Parathyroid adenoma (tissue), 2 donors: ENCODE measurements around the gene ALCAM.

Experiments
- H2AFZ ChIP-seq: fragments of 300-600 bp; sonication (generic); one replicate; pipeline ENCODE4 v1.7.0; 2017; ENCODE audit warnings: antibody characterized with exemption, mild to moderate bottlenecking
- H3K27ac ChIP-seq: fragments of 300-600 bp; sonication (generic); one replicate; pipeline ENCODE4 v1.7.0; 2017
- H3K27me3 ChIP-seq: fragments of 300-600 bp; sonication (generic); one replicate; pipeline ENCODE4 v1.7.0; 2017; ENCODE audit warnings: low read length; ENCODE audit not compliant: control insufficient read depth, insufficient read depth
- H3K36me3 ChIP-seq: fragments of 300-600 bp; sonication (generic); one replicate; pipeline ENCODE4 v1.7.0; 2017; ENCODE audit warnings: low read length; ENCODE audit not compliant: control insufficient read depth, insufficient read depth
- H3K4me1 ChIP-seq: fragments of 300-600 bp; sonication (generic); one replicate; pipeline ENCODE4 v1.7.0; 2017; ENCODE audit warnings: control low read depth
- H3K4me2 ChIP-seq: fragments of 300-600 bp; sonication (generic); one replicate; pipeline ENCODE4 v1.7.0; 2017; ENCODE audit warnings: low read length
- H3K4me3 ChIP-seq: fragments of 300-600 bp; sonication (generic); one replicate; pipeline ENCODE4 v1.7.0; 2017; ENCODE audit warnings: low read depth, low read length
- H3K79me2 ChIP-seq: fragments of 300-600 bp; sonication (generic); one replicate; pipeline ENCODE4 v1.7.0; 2017; ENCODE audit warnings: control low read depth
- H3K9ac ChIP-seq: fragments of 300-600 bp; sonication (generic); one replicate; pipeline ENCODE4 v1.7.0; 2017; ENCODE audit warnings: mild to moderate bottlenecking
- H3K9me3 ChIP-seq: fragments of 300-600 bp; sonication (generic); one replicate; pipeline ENCODE4 v1.7.0; 2017; ENCODE audit warnings: low read length; ENCODE audit not compliant: control insufficient read depth
- TF ChIP-seq, protein P1 (sequence below): fragments of 300-600 bp; sonication (generic); IDR thresholded peaks from one replicate; pipeline ENCODE4 v1.7.0; 2017; ENCODE audit warnings: antibody characterized with exemption, mild to moderate bottlenecking
- donor health status: primary hyperparathyroidism.

Gene ALCAM

GRCh38 chr3:105409364-105409763 lies 42.7 kb downstream of the ALCAM start:
- peaks cover 17% of the 10 kb centered on the region for H3K4me1 ChIP-seq
- H3K27me3 ChIP-seq: no peaks in the 10 kb centered on the region
- H3K79me2 ChIP-seq: peaks cover 19% of the 10 kb centered on the region
- TF ChIP-seq, protein P1, sequence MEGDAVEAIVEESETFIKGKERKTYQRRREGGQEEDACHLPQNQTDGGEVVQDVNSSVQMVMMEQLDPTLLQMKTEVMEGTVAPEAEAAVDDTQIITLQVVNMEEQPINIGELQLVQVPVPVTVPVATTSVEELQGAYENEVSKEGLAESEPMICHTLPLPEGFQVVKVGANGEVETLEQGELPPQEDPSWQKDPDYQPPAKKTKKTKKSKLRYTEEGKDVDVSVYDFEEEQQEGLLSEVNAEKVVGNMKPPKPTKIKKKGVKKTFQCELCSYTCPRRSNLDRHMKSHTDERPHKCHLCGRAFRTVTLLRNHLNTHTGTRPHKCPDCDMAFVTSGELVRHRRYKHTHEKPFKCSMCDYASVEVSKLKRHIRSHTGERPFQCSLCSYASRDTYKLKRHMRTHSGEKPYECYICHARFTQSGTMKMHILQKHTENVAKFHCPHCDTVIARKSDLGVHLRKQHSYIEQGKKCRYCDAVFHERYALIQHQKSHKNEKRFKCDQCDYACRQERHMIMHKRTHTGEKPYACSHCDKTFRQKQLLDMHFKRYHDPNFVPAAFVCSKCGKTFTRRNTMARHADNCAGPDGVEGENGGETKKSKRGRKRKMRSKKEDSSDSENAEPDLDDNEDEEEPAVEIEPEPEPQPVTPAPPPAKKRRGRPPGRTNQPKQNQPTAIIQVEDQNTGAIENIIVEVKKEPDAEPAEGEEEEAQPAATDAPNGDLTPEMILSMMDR: no peak
- H3K36me3 ChIP-seq: no peaks in the 10 kb centered on the region
- H3K4me2 ChIP-seq: no peak overlapping the region
- H2AFZ ChIP-seq: no peak overlapping the region
- no peaks in the 10 kb centered on the region for H3K9me3 ChIP-seq
- no peak overlapping the region for H3K9ac ChIP-seq
- H3K27ac ChIP-seq: no peak overlapping the region
- no peak overlapping the region for H3K4me3 ChIP-seq

GRCh38 chr3:105413343-105413887 lies 46.7 kb downstream of the ALCAM start:
- no peak overlapping the region for H3K27ac ChIP-seq
- peaks cover 15% of the 10 kb centered on the region for H3K4me1 ChIP-seq
- no peak overlapping the region for H3K4me3 ChIP-seq
- H3K36me3 ChIP-seq: no peaks in the 10 kb centered on the region
- H3K27me3 ChIP-seq: no peaks in the 10 kb centered on the region
- H3K4me2 ChIP-seq: no peak overlapping the region
- TF ChIP-seq, protein P1: no peak
- H3K79me2 ChIP-seq: peaks cover 14% of the 10 kb centered on the region
- no peak overlapping the region for H2AFZ ChIP-seq
- H3K9ac ChIP-seq: no peak overlapping the region
- no peaks in the 10 kb centered on the region for H3K9me3 ChIP-seq

DNA sequence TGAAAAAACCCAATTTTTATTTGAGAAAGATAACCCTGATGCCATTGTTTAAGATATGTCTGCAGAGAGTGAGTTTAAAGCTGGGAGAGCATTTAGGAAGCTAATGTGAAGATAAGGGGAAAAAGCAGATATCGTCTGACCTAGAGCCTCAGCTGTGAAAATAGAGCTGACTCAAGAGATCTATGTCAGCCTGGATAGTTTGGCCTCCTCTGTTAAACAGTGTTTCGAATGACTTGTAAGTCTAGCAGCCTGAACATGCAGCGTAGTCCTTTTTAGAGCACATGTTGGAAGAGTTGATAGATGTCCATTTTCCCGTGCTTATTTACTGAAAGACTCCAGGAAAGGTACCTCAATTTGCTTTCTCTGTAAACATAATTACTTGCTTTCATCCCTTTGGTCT lies 48.1 kb downstream of the ALCAM start:
- no peaks in the 10 kb centered on the region for H3K27me3 ChIP-seq
- peak overlapping the region; percentile 37 for H3K4me2 ChIP-seq
- H3K79me2 ChIP-seq: peaks cover 19% of the 10 kb centered on the region
- peaks cover 14% of the 10 kb centered on the region for H3K4me1 ChIP-seq
- TF ChIP-seq, protein P1: no peak
- no peak overlapping the region for H3K9ac ChIP-seq
- no peaks in the 10 kb centered on the region for H3K36me3 ChIP-seq
- H2AFZ ChIP-seq: no peak overlapping the region
- H3K27ac ChIP-seq: peak overlapping the region; percentile 1
- no peak overlapping the region for H3K4me3 ChIP-seq
- H3K9me3 ChIP-seq: no peaks in the 10 kb centered on the region

DNA sequence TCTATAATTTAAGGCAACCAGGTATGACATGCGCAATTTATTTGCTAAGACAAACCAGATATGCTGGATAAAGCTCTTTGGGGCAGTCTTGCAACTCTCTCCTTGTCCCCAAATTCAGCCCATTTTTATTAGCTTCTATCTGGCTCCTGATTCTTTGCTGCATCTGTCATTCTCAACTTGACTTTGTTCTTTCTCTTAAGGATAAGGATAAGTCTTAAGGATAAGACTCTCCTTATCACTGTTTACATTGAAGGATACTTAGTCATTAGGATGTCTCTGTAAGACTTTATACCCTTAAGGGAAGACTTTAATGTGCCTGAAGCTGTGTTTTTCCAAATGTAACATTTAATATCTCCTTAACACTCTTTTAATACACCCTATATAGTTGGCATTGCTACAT lies 49.2 kb downstream of the ALCAM start:
- Histone ChIP-seq H3K27ac (no peak overlapping the region), H3K4me1 (peaks cover 14% of the 10 kb centered on the region), H3K36me3 (no peaks in the 10 kb centered on the region), H3K9ac (no peak overlapping the region), H3K4me3 (no peak overlapping the region), H3K79me2 (peaks cover 24% of the 10 kb centered on the region), H3K9me3 (no peaks in the 10 kb centered on the region), H3K4me2 (peak overlapping the region; percentile 7), H2AFZ (no peak overlapping the region), H3K27me3 (no peaks in the 10 kb centered on the region)
- TF ChIP-seq, protein P1: no peak
